OCI-LY1 (cell line): ENCODE results near the gene GRK4.

Experiments used
- H2AFZ ChIP-seq: fragments of 200-600 bp; sonication (generic), shearing (Covaris generic); 2 replicates; pipeline ENCODE4 v1.6.0; 2014; ENCODE audit warnings: antibody characterized with exemption, mild to moderate bottlenecking, low read length
- H3F3A ChIP-seq: fragments of 200-600 bp; sonication (generic), shearing (Covaris generic); 2 replicates; pipeline ENCODE4 v1.6.0; 2014; ENCODE audit warnings: mild to moderate bottlenecking, antibody characterized with exemption, low read length, moderate library complexity; ENCODE audit not compliant: insufficient read depth
- H3K27ac ChIP-seq: fragments of 200-600 bp; sonication (generic); 2 replicates; pipeline ENCODE4 v1.5.1; 2014; ENCODE audit warnings: low read length, mixed run types, mild to moderate bottlenecking, low read depth; ENCODE audit not compliant: poor library complexity, severe bottlenecking
- H3K27me3 ChIP-seq: fragments of 200-600 bp; sonication (generic); 2 replicates; pipeline ENCODE4 v1.6.0; 2014; ENCODE audit warnings: antibody characterized with exemption, mild to moderate bottlenecking, low read length, moderate library complexity; ENCODE audit not compliant: insufficient read depth
- H3K36me3 ChIP-seq: fragments of 200-600 bp; sonication (generic); 2 replicates; pipeline ENCODE4 v1.6.1; 2014; ENCODE audit warnings: mild to moderate bottlenecking, antibody characterized with exemption, low read length, moderate library complexity, mixed read lengths; ENCODE audit not compliant: insufficient read depth
- H3K4me1 ChIP-seq: fragments of 200-600 bp; sonication (generic); 2 replicates; pipeline ENCODE4 v1.5.1; 2014; ENCODE audit warnings: mild to moderate bottlenecking, low read length, moderate library complexity; ENCODE audit not compliant: insufficient read depth, severe bottlenecking
- H3K4me2 ChIP-seq: fragments of 200-600 bp; sonication (generic), shearing (Covaris generic); 2 replicates; pipeline ENCODE4 v1.6.1; 2014; ENCODE audit warnings: low read length
- H3K4me3 ChIP-seq: fragments of 200-600 bp; sonication (generic); 2 replicates; pipeline ENCODE4 v1.5.1; 2014; ENCODE audit warnings: low read length, low read depth, mild to moderate bottlenecking, mixed read lengths; ENCODE audit not compliant: poor library complexity, severe bottlenecking
- H3K79me2 ChIP-seq: fragments of 200-600 bp; shearing (Covaris generic); 2 replicates; pipeline ENCODE4 v1.6.1; 2016; ENCODE audit warnings: mixed run types, low read length, mixed read lengths; ENCODE audit not compliant: insufficient read depth
- H3K9ac ChIP-seq: fragments of 200-600 bp; sonication (generic), shearing (Covaris generic); 2 replicates; pipeline ENCODE4 v1.6.1; 2014; ENCODE audit warnings: mild to moderate bottlenecking, low read length, mixed read lengths
- H3K9me2 ChIP-seq: fragments of 200-600 bp; sonication (generic), shearing (Covaris generic); 2 replicates; pipeline ENCODE4 v1.6.1; 2014; ENCODE audit warnings: low read depth, mild to moderate bottlenecking, low read length, mixed read lengths
- H3K9me3 ChIP-seq: fragments of 200-600 bp; shearing (Covaris generic); 2 replicates; pipeline ENCODE4 v1.6.1; 2014; ENCODE audit warnings: low read length, mixed read lengths
- H4K20me1 ChIP-seq: fragments of 200-600 bp; sonication (generic), shearing (Covaris generic); 2 replicates; pipeline ENCODE4 v1.6.0; 2016; ENCODE audit warnings: mild to moderate bottlenecking, low read length; ENCODE audit not compliant: insufficient read depth
- CTCF ChIP-seq: fragments of 200-600 bp; sonication (generic), shearing (Covaris generic); IDR thresholded peaks from 2 replicates; pipeline ENCODE4 v1.5.1; 2017; ENCODE audit warnings: mild to moderate bottlenecking, antibody characterized with exemption, low read length, moderate library complexity, mixed read lengths
- EZH2 ChIP-seq: fragments of 200-600 bp; sonication (generic), shearing (Covaris generic); IDR thresholded peaks from 2 replicates; pipeline ENCODE4 v1.8.0; 2017; ENCODE audit warnings: borderline replicate concordance, mixed run types, mild to moderate bottlenecking, antibody characterized with exemption, low read length, moderate library complexity, mixed read lengths

Gene GRK4

GRCh38 chr4:3075652-3075981 is 112.2 kb downstream of the GRK4 start:
- Histone ChIP-seq H3K9me2 (no peaks in the 10 kb centered on the region), H3F3A (no peaks in the 10 kb centered on the region), H3K27ac (peak overlapping the region; percentile 34), H3K9me3 (no peaks in the 10 kb centered on the region), H3K4me1 (peaks cover 26% of the 10 kb centered on the region), H3K4me2 (peak overlapping the region; percentile 96), H3K79me2 (peaks cover 26% of the 10 kb centered on the region), H4K20me1 (no peaks in the 10 kb centered on the region), H3K9ac (peak overlapping the region; percentile 84; the same call in 1 of the 2 replicates), H3K4me3 (peak overlapping the region; percentile 90), H2AFZ (no peak overlapping the region), H3K36me3 (no peaks in the 10 kb centered on the region), H3K27me3 (no peaks in the 10 kb centered on the region)
- TF ChIP-seq EZH2 (no peak), CTCF (no peak)

GRCh38 chr4:3077796-3078195 is 114.4 kb downstream of the GRK4 start:
- H3K9ac ChIP-seq, result no peak overlapping the region
- peaks cover 41% of the 10 kb centered on the region for H3K79me2 ChIP-seq
- no peaks in the 10 kb centered on the region for H3F3A ChIP-seq
- H3K27ac ChIP-seq, result peak overlapping the region; percentile 57
- H3K27me3 ChIP-seq, result no peaks in the 10 kb centered on the region
- H3K9me3 ChIP-seq, result no peaks in the 10 kb centered on the region
- TF ChIP-seq EZH2 (no peak), CTCF (no peak)
- H3K36me3 ChIP-seq, result no peaks in the 10 kb centered on the region
- no peak overlapping the region for H3K4me3 ChIP-seq
- H2AFZ ChIP-seq, result no peak overlapping the region
- no peaks in the 10 kb centered on the region for H3K9me2 ChIP-seq
- H3K4me2 ChIP-seq, result 0 out of 2 replicates have a peak overlapping the region, but pooled peaks have one; percentile 9
- H3K4me1 ChIP-seq, result peaks cover 26% of the 10 kb centered on the region
- H4K20me1 ChIP-seq, result no peaks in the 10 kb centered on the region

- Histone ChIP-seq H3K9me2 (no peaks in the 10 kb centered on the region), H3F3A (no peaks in the 10 kb centered on the region), H3K27me3 (no peaks in the 10 kb centered on the region), H3K4me2 (no peak overlapping the region), H3K9ac (no peak overlapping the region), H3K27ac (no peak overlapping the region), H3K9me3 (no peaks in the 10 kb centered on the region), H2AFZ (no peak overlapping the region), H3K4me1 (peaks cover 26% of the 10 kb centered on the region), H4K20me1 (no peaks in the 10 kb centered on the region), H3K4me3 (no peak overlapping the region), H3K36me3 (no peaks in the 10 kb centered on the region), H3K79me2 (peaks cover 41% of the 10 kb centered on the region)
- no peak for TF ChIP-seq EZH2
Observed at GRCh38 chr4:3079694-3080123, 116.3 kb downstream of the GRK4 start.

GRCh38 chr4:3082925-3083515 is 119.6 kb downstream of the GRK4 start:
- Histone ChIP-seq H3K9me2 (no peaks in the 10 kb centered on the region), H3K4me1 (peaks cover 4% of the 10 kb centered on the region), H3K4me2 (no peak overlapping the region), H3K27ac (no peak overlapping the region), H3K36me3 (peaks cover 6% of the 10 kb centered on the region; the same call in 1 of the 2 replicates), H3K27me3 (no peaks in the 10 kb centered on the region), H3K4me3 (no peak overlapping the region), H3K79me2 (peaks cover 20% of the 10 kb centered on the region), H3K9me3 (no peaks in the 10 kb centered on the region), H2AFZ (no peak overlapping the region), H3K9ac (no peak overlapping the region), H4K20me1 (no peaks in the 10 kb centered on the region), H3F3A (no peaks in the 10 kb centered on the region)
- TF ChIP-seq CTCF, result no peak
- TF ChIP-seq EZH2, result no peak
